IPS-18a (cell line): ENCODE data around the gene MXD4.
"Not testable (repeated sequence)": the region's sequence is repeated elsewhere in the genome, so short reads cannot be mapped to it uniquely, and the experiment has no call there.

ENCODE experiments used
- H3K27ac ChIP-seq: one replicate; pipeline ENCODE4 v1.5.1; 2013; ENCODE audit warnings: low read length
- H3K27me3 ChIP-seq: one replicate; pipeline ENCODE4 v1.6.1; 2013; ENCODE audit warnings: mild to moderate bottlenecking, low read length; ENCODE audit not compliant: control insufficient read depth, insufficient read depth
- H3K36me3 ChIP-seq: one replicate; pipeline ENCODE4 v1.6.1; 2013; ENCODE audit warnings: low read depth, low read length; ENCODE audit not compliant: control insufficient read depth
- H3K4me1 ChIP-seq: one replicate; pipeline ENCODE4 v1.6.1; 2013; ENCODE audit warnings: low read depth, low read length; ENCODE audit not compliant: control insufficient read depth
- H3K4me3 ChIP-seq: one replicate; pipeline ENCODE4 v1.5.1; 2013; ENCODE audit warnings: low read length
- H3K9ac ChIP-seq: one replicate; pipeline ENCODE4 v1.6.1; 2013; ENCODE audit warnings: mild to moderate bottlenecking, low read length, moderate library complexity
- H3K9me3 ChIP-seq: one replicate; pipeline ENCODE4 v1.6.1; 2013; ENCODE audit warnings: low read depth, low read length; ENCODE audit not compliant: control insufficient read depth

Gene MXD4

DNA sequence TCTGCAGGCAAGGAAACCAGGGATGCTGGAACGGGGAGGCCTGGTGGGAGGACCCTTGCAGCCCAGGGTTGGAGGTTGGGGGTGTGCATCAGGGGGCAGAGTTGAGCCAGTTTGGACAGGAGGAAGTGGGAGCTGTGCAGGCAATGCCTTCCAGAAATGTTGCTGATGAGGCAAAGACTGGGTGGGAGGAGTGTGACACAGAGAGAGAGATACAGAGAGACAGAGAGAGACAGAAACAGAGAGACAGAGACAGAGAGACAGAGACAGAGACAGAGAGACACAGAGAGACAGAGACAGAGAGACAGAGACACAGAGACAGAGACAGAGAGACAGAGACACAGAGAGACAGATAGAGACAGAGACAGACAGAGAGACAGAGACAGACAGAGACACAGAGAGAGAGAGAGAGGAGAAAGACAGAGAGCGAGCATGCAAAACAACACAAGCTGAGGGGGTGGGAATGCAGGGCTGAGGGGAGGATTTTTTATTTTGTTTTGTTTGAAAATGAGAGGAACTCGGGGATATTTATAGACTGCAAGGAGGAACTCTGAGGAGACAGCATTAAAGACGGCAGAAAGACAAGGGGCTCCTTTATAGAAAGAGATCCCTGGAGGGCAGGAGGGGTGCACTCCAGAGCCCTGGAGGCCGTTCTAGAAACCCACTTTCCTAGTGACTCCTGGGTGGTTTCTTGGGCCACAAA lies 18.1 kb downstream of the MXD4 start:
- Histone ChIP-seq H3K27me3 (no peaks in the 10 kb centered on the region), H3K9me3 (no peaks in the 10 kb centered on the region), H3K36me3 (peaks cover 6% of the 10 kb centered on the region), H3K27ac (no peak overlapping the region), H3K9ac (no peak overlapping the region), H3K4me3 (no peak overlapping the region), H3K4me1 (peaks cover 11% of the 10 kb centered on the region)

DNA sequence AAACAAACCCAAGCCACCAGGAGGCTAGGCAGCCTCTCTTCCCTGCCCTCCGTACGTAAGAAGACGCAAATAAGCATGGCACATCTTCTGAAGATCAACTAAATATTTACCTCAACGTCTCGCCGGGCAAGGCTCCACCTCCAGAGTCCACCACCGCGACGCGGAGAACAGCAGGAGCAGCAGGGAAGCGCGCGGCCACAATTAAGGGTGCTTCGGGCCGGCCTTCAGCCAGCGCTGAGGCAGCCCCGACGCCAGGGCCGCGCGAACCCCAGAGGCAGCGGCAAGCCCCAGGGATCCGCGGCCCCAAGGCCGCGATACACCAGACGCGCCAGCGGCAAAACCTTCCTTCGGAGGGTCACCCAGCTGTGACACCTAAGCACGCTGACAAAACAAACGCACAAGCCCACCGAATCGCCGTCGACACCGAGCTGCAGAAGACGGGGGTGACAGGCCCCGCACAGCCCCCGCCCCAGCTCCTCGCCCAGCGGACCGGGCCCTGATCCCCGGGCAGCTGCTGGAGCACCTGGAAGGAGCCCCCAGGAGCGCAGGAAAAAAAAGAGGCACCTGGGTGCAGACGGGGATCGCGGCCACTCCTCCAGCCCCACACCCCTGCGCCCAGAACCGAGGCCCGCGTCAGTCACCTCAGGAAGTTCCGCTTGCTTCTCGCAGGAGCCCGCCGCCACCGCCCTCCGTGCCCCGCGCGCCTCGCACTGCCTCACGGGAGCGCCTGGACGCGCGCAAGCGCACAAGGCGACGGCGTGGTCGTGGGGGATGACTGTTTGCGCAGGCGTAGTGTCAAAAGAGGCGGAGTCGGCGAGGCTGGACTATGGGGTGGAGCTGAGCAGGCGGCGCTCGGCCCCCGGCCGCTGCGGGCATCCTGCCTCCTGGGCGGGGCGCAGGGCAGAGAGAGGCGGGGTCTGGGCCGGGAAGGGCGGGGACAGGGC lies 20.2 kb downstream of the MXD4 start, which contains the start of the genes HAUS3 and POLN:
Gene HAUS3, minus strand, starts transcription at position 712 of the 944 bp plus-strand sequence. CDS start 1,175 bp downstream, outside the sequence.
Gene POLN, minus strand, starts transcription at position 712 of the 944 bp plus-strand sequence. CDS start 12,890 bp downstream, outside the sequence.
- Histone ChIP-seq H3K36me3 (peaks cover 20% of the 10 kb centered on the region), H3K27ac (no peak within 1 kb of the TSS), H3K9me3 (no peaks in the 10 kb centered on the region), H3K9ac (peak within 1 kb of the TSS; percentile 69), H3K4me3 (peak within 1 kb of the TSS; percentile 64), H3K4me1 (peaks cover 11% of the 10 kb centered on the region), H3K27me3 (no peaks in the 10 kb centered on the region)

DNA sequence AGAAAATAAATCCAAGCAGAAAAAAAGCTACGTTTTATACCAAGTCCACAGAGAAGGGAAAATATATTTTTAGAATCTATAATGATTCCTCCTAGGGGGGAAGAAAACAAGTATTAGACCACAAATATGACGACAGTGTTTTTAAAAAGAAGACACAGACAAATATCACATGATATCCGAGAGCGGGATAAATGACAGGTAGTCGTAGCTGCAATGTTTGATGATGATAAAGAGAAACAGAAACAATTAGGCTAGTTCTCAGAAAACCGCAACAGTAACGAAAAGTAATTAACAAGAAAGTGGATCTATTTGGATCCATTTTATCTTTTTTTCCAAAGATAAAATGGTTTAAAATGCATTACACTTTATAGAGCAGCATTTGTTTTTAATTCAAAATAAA lies 20.9 kb downstream of the MXD4 start:
- peaks cover 11% of the 10 kb centered on the region for H3K4me1 ChIP-seq
- no peak overlapping the region for H3K27ac ChIP-seq
- no peaks in the 10 kb centered on the region for H3K9me3 ChIP-seq

DNA sequence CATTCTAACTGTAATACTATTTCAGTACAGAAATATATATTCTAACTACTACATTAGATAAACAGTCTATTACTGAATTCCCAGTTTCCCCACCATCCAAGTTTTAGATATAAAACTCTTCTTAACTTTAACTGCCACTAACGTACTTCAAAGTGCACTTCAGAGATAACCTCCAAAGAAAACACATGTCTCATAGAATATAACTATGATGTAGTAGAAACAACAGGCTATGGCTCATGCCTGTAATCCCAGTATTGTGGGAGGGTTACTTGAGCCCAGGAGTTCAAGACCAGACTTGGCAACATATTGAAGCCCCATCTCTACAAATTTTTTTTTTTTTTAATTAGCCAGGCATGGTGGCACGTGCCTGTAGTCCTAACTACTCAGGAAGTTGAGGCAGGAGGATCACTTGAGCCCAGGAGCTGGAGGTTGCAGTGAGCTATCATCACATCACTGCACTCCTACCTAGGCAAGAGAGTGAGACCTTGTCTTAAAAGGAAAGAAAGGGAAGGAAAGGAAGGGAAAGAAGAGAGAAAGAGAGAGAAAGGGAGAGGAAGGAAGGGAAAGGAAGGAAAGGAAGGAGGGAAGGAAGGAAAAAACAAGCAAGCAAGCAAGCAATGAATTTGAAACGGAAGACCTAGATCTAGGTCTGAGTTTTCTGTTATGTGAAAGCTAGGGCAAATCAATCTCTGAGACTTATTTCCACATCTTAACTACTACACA lies 24.8 kb downstream of the MXD4 start:
- Histone ChIP-seq H3K4me3 (no peak overlapping the region), H3K36me3 (peaks cover 44% of the 10 kb centered on the region), H3K9me3 (no peaks in the 10 kb centered on the region), H3K9ac (no peak overlapping the region), H3K27ac (no peak overlapping the region), H3K4me1 (peaks cover 11% of the 10 kb centered on the region), H3K27me3 (no peaks in the 10 kb centered on the region)

More for the DNA sequence above, 20.9 kb downstream of the MXD4 start:
- H3K27me3 ChIP-seq: no peaks in the 10 kb centered on the region
- H3K4me3 ChIP-seq: peak overlapping the region; percentile 64
- H3K9ac ChIP-seq: peak overlapping the region; percentile 69
- peaks cover 22% of the 10 kb centered on the region for H3K36me3 ChIP-seq

DNA sequence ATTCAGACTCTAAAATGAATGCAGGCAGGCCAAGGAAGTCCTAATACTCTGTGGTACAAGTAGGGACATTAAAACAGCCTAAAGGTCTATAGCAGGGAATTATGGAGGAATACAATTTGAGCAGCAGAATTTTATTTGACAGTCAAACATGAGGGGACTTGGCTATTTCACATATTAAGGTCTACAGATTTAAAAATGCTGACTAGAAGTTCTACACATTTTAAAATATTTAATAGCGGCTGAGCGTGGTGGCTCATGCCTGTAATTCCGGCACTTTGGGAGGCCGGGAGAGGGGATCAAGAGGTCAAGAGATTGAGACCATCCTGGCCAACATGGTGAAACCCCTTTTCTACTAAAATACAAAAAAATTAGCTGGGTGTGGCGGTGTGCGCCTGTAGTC lies 30.8 kb downstream of the MXD4 start:
- no peak overlapping the region for H3K9ac ChIP-seq
- no peaks in the 10 kb centered on the region for H3K4me1 ChIP-seq
- H3K36me3 ChIP-seq: peaks cover 28% of the 10 kb centered on the region
- no peaks in the 10 kb centered on the region for H3K27me3 ChIP-seq
- H3K9me3 ChIP-seq: no peaks in the 10 kb centered on the region
- no peak overlapping the region for H3K4me3 ChIP-seq
- H3K27ac ChIP-seq: no peak overlapping the region

DNA sequence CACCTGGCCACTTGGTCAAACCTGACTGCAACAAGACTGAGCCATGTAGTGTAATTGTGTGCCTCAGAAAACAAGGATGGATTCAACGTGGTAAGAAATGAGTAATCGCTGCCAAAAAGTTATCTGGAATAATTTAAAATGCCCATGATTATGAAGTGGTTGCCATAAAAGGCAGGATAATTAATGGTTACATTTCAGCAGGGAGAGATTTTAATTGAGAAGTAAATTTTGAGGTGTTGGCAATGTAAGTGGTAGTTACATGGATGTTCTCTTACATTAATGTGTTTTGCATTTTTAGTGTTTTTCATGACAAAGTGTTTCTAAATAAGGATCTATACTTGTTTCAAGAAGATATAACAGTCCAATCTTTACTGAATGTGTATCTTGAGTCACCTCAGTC lies 35.6 kb downstream of the MXD4 start:
- H3K9me3 ChIP-seq: no peaks in the 10 kb centered on the region
- H3K9ac ChIP-seq: no peak overlapping the region
- no peak overlapping the region for H3K4me3 ChIP-seq
- peaks cover 6% of the 10 kb centered on the region for H3K36me3 ChIP-seq
- no peak overlapping the region for H3K27ac ChIP-seq
- no peaks in the 10 kb centered on the region for H3K27me3 ChIP-seq
- peaks cover 19% of the 10 kb centered on the region for H3K4me1 ChIP-seq

DNA sequence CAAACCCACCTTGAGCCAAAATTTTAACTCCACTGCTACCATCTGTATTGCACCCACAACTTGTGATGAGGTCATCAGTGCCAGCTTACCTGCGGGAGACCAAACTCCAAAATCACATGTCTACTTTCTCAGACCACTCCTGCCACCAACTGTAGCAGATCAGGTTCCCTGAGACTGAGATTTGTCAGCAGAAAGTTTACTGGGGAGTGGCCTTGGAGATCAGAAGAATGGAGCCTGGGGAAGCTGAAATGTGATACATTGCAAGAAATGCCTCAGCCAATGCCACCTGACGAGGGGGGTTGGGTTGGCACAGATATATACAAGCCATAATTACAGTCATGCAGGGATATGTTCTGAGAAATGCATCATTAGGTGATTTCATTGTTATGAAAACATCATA lies 39.1 kb downstream of the MXD4 start:
- no peaks in the 10 kb centered on the region for H3K27me3 ChIP-seq
- H3K27ac ChIP-seq: no peak overlapping the region
- H3K4me3 ChIP-seq: no peak overlapping the region
- no peaks in the 10 kb centered on the region for H3K36me3 ChIP-seq
- H3K9ac ChIP-seq: no peak overlapping the region
- H3K9me3 ChIP-seq: no peaks in the 10 kb centered on the region
- peaks cover 28% of the 10 kb centered on the region for H3K4me1 ChIP-seq

DNA sequence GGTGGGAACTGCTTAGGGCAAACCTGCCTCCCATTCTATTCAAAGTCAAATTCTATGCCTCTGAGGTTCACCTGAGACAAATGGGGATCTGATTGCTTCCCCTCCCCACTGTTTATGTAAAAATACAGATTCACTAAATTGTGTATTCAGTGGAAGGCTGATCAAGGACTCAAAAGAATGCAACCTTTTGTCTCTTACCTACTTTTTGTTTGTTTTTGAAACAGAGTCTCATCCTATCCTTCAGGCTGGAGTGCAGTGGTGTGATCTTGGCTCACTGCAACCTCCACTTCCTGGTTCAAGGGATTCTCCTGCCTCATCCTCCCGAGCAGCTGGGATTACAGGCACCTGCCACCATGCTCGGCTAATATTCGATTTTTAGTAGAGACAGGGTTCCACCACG lies 40.5 kb downstream of the MXD4 start:
- peak overlapping the region; percentile 18 for H3K4me3 ChIP-seq
- peaks cover 28% of the 10 kb centered on the region for H3K4me1 ChIP-seq
- H3K36me3 ChIP-seq, H3K9me3 ChIP-seq, H3K27me3 ChIP-seq: not testable (repeated sequence)
- H3K9ac ChIP-seq: peak overlapping the region; percentile 20
- peak overlapping the region; percentile 10 for H3K27ac ChIP-seq

DNA sequence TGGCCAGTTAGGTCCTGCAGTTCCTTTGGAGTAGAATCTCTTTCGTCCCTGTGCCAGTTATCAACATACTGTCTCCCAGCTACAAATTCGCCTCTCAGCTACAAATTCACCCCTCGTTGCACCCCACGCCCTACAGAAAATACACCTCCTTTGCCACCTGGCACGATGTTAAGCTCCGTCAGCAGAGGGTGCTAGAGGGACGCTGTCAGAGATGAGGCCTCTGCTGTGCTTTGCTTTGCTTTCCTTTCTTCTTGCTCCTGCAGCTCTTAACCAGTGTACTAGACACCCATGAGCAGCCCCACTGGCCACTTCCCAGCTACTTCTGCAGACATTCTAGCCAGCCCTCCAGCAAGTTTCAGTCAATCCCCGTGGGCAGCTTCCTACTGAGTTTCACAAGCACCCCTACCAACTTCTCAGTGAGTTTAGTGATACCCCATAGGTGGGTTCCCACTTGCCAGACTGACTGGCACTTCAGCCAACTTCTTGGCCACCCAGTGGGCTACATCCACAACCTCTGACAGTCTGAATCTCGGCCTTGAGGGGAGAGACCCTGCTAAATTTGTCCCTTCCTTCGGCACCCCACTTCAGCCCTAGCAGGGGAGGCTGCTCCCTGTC lies 41.8 kb downstream of the MXD4 start:
- H3K4me1 ChIP-seq: peaks cover 39% of the 10 kb centered on the region
- no peaks in the 10 kb centered on the region for H3K27me3 ChIP-seq
- no peaks in the 10 kb centered on the region for H3K36me3 ChIP-seq
- H3K27ac ChIP-seq: no peak overlapping the region
- H3K9me3 ChIP-seq: no peaks in the 10 kb centered on the region
- H3K4me3 ChIP-seq: peak overlapping the region; percentile 10
- no peak overlapping the region for H3K9ac ChIP-seq

DNA sequence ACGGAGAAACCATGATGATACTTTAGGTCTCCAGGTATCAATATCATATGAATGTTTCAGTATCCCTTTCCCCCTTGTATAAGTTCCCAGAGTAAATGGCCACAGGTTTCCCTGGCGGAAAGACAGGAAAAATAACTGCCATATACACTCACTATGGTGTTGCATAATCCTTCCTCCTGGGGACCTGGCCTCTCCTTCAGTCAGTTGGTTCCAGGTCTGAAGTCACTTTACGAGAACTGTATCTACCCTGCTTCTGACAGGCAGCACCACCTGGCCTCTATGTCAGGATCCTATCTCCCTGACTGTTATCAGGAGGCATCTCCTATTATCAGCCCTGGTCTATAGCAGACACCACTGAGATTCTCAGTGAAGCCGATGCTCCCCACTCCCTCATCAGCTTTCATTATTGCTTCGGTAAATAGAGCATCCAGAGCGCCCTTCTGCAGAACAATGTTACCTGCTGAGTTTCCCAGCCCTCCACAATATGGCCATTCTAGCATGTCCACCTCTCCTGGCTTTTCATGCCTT lies 42.6 kb downstream of the MXD4 start:
- H3K27me3 ChIP-seq: no peaks in the 10 kb centered on the region
- no peaks in the 10 kb centered on the region for H3K9me3 ChIP-seq
- no peaks in the 10 kb centered on the region for H3K36me3 ChIP-seq
- H3K4me3 ChIP-seq: no peak overlapping the region
- H3K4me1 ChIP-seq: peaks cover 41% of the 10 kb centered on the region
- no peak overlapping the region for H3K9ac ChIP-seq
- H3K27ac ChIP-seq: no peak overlapping the region

DNA sequence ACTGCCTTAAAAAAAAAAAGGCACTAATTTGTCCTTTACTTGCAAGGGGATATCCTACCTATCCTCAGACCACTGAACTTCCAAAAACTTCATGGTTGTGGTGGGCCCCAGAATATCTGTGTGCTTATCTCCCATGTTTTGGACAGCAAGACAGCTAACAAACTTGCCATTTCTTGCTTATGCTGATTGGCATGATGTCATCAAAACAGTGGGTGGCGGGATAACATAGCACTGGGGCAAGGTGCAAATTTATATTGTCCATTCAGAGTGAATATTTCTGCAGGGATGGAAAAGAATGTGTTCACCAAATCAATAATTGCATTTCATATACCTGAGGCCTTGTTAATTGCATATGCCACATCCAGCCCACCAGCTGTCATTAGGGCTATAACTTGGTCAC lies 43.5 kb downstream of the MXD4 start:
- Histone ChIP-seq H3K36me3 (no peaks in the 10 kb centered on the region), H3K4me1 (peaks cover 41% of the 10 kb centered on the region), H3K27me3 (no peaks in the 10 kb centered on the region), H3K9me3 (no peaks in the 10 kb centered on the region), H3K4me3 (no peak overlapping the region), H3K9ac (no peak overlapping the region), H3K27ac (no peak overlapping the region)
